DND-41 (cell line): ENCODE results near the gene TLR5.

ENCODE experiments used
- CTCF ChIP-seq: IDR thresholded peaks from 2 replicates; pipeline ENCODE4 v1.5.1; 2012; ENCODE audit warnings: borderline replicate concordance, low read length, moderate library complexity, mild to moderate bottlenecking; ENCODE audit not compliant: poor library complexity, severe bottlenecking; ENCODE audit errors: extremely low read depth
- EZH2 ChIP-seq: IDR thresholded peaks from 3 replicates; pipeline ENCODE4 v1.6.1; 2012; ENCODE audit warnings: borderline replicate concordance, low read depth, mild to moderate bottlenecking, moderate library complexity, low read length, inconsistent platforms; ENCODE audit not compliant: severe bottlenecking

GRCh38 chr1:223062177-223062576 lies 80.9 kb downstream of the TLR5 start:
- no peak for TF ChIP-seq CTCF
- TF ChIP-seq EZH2 = no peak
